ENCODE results near the gene KCNG1.
"Not testable (repeated sequence)": the region's sequence is repeated elsewhere in the genome, so short reads cannot be mapped to it uniquely, and the experiment has no call there.

KCNG1 gene, protein sequence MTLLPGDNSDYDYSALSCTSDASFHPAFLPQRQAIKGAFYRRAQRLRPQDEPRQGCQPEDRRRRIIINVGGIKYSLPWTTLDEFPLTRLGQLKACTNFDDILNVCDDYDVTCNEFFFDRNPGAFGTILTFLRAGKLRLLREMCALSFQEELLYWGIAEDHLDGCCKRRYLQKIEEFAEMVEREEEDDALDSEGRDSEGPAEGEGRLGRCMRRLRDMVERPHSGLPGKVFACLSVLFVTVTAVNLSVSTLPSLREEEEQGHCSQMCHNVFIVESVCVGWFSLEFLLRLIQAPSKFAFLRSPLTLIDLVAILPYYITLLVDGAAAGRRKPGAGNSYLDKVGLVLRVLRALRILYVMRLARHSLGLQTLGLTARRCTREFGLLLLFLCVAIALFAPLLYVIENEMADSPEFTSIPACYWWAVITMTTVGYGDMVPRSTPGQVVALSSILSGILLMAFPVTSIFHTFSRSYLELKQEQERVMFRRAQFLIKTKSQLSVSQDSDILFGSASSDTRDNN

GRCh38 chr20:51022803-51023616, at the start of gene KCNG1:
TSS of gene KCNG1 (minus strand) at chr20:51023107. CDS start at chr20:51010338, 12,769 bp downstream.
- peak; percentile 12 to 53 for DNase-seq

GRCh38 chr20:51070621-51071020, 47.7 kb upstream of the KCNG1 start:
- no peak for DNase-seq

DNA sequence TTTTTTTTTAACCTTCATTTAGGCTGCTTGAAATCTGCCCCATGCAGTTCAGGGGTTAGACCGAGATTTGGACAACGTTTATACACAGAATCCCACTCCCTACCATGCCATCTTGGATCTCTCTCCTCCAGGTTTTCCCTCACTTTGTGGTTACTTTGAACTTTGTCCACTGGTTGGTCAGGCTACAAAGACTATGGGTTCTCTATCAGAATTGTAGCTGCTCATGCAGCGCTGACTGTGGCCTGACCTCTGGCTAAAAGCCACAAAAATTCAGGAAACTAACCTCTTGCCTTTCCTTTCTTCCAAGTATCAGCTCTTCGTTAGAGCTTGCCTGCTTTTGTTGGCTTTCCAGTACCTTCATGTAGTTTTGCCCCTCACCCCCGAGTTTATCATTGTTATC, 44.9 kb upstream of the KCNG1 start:
- DNase-seq, result no peak

- no peak for DNase-seq
Observed at GRCh38 chr20:51065615-51066014, 42.7 kb upstream of the KCNG1 start.

DNA sequence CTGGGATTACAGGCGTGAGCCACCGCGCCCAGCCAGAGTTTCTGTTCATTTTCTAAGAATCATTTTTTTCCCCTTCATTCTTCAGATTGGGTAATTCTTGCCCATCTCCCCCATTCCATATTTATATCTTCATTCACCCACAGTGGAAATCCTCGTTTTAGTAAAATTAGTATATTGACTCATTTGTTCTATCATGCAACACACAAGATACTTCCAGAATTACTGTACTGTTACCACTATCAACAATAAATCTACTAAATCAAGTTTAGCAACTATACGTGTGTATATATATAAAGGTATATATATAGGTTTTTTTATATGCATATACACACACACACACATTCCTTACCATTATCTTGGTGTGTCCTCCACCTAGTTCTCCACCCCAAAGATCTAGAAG, 41.2 kb upstream of the KCNG1 start:
- no peak for DNase-seq

DNA sequence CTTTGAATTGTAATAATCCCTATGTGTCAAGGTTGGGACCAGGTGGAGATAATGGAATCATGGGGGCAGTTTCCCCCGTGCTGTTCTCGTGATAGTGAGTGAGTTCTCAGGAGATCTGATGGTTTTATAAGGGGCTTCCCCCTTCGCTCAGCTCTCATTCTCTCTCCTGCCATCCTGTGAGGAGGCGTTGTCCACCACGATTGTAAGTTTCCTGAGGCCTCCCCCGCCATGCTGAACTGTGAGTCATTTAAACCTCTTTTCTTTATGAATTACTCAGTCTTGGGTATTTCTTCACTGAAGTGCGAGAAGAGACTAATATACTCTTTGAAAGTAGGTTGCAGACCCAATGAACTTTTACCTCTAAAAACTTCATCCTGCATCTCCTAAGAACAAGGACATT, 39.2 kb upstream of the KCNG1 start:
- DNase-seq, result peak; percentile 9 to 15

DNA sequence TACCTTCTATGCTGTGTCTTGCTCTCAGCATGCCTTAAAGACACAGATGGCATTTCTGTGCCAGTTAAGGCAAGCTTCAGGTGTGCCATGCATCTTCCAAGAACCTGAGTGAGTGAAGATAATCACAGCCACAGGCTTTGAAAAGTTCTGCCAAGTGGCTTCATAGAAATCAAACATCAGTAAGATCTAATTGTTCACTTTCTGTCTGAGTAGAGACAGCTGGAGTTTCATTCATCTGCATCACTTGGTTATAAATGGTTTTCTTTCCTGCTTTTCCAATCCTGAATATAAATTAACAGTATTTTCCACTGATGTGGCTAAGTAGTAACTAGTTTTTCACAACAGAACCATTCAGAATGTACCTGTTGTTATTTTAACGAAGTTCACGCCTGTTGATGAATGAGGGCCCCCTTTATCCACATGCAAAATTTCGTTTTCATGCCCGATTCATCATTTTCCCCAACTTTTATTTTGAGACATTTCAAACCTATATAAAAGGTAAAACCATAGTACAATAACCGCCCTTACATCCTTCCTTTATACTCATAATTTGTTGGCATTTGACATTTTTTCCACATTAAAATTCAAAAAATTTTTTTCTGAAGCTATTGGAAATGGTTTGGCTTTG, 38.6 kb upstream of the KCNG1 start:
- no peak for DNase-seq

DNA sequence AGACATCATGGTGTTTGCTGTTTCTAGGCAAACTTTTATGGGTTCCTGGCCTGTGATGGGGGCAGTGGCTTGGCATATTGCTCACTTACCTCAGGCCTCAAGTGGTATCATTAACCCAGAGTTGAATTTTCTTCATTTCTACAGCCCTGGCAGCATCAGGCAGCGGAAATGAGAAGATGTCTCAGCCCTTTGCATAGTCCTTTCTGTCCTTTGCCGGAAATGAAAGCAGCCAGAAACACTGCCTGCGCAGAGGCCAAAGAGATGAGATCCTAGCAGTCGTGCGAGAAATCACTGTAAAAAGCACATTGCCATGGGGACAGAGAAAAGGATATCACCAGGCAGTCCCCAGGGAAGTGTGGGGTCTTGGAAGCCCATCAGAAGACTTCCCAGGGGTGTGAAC, 37.4 kb upstream of the KCNG1 start:
- no peak for DNase-seq

GRCh38 chr20:51059862-51060261, 37.0 kb upstream of the KCNG1 start:
- DNase-seq, result no peak

DNA sequence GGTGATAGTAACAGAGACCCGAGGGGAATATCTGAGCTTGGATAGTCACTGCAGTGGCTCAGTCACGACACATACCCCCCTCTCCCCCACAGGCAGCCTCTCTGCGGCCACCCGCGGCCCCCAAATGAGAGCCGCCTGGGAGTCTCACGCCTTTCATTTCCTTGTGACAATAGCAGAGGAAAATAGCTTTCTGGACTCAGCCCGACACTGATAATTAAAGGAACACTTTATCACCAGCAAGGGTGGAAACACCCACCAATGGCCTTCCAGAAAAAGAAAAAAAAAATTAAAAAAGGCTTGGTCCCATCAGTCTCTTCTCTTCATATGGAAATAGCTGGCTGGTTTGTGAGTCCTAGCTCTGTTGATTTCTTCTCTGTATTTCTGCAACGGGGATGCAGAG, 35.1 kb upstream of the KCNG1 start:
- DNase-seq, result no peak

DNA sequence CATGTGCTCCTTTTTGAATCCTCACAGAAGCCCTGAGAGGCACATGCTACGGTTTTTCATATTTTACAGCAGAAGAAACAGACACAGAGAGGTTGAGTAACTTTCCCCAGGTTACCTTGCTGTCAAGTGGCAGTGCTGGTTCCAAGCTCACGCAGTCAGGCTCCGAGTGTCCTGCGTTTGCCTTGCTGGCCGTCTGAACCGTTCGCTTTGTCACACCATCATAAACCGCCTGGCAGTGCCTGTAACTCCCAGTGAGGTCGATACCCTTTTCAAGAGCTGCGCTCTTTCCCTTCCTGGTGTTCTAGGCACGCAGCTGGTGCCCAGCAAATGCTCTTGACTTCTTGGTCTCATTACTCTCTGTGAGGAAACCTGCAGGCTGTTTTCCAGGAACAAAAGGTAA, 31.3 kb upstream of the KCNG1 start:
- no peak for DNase-seq

- DNase-seq, result no peak
Observed at GRCh38 chr20:51050531-51051075, 27.7 kb upstream of the KCNG1 start.

DNA sequence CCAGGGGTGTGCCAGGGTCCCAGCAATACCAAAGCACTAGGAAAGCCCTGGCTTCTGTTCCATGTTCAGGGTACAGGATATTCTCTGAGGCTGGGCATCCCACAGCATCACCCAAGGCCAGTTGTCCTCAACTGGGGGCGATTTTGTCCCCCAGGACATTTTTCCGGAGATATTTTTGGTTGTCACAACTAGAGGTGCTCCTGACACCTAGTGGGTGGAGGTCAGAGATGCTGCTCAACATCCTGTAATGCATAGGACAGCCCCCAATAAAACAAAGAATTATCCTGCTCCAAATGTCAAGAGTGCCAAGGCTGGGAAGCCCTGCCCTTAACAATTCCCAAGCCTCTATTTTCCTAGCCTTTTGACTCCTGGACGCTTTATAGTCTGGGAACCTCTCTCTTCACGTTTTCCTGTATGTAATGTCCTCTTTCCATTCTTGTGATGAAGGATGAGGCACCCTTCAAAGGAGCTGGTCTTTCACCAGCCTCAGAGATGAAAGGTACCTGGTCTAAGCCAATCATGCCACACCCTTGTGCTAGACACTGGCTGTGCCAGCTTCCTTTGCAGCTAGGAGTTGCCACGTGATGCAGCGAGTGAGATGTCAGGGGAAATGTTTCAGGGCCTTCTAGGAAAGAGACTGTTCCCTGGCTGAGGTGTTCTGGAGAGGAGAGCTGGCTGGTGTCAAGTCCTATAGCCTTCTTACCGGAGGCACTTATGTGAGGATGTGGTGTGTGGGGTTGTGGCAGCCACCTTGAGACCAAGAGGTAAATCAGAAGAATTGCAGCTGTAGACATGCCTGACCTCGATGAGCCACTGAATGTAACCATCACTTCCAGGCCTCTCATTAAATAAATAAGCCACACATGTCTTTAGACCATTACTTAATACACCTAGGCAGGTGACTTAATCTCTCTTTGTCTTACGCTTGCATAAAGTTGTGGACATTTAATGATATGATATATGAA, 23.4 kb upstream of the KCNG1 start:
- DNase-seq, result no peak

GRCh38 chr20:51045492-51045891, 22.6 kb upstream of the KCNG1 start:
- not testable (repeated sequence) for DNase-seq

GRCh38 chr20:51044796-51045195, 21.9 kb upstream of the KCNG1 start:
- no peak for DNase-seq

DNA sequence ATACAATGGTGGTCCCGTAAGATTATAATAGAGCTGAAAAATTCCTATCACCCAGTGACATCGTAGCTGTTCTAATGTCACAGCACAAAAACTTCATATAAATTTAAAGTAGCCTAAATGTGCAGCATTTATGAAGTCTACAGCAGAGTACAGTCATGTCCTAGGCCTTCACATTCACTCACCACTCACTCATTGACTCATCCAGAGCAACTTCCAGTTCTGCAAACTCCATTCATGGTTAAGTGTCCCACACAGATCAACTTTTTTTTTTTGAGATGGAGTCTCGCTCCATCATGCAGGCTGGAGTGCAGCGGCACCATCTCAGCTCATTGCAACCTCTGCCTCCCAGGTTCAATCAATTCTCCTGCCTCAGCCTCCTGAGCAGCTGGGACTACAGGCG, 20.9 kb upstream of the KCNG1 start:
- DNase-seq, result no peak

DNA sequence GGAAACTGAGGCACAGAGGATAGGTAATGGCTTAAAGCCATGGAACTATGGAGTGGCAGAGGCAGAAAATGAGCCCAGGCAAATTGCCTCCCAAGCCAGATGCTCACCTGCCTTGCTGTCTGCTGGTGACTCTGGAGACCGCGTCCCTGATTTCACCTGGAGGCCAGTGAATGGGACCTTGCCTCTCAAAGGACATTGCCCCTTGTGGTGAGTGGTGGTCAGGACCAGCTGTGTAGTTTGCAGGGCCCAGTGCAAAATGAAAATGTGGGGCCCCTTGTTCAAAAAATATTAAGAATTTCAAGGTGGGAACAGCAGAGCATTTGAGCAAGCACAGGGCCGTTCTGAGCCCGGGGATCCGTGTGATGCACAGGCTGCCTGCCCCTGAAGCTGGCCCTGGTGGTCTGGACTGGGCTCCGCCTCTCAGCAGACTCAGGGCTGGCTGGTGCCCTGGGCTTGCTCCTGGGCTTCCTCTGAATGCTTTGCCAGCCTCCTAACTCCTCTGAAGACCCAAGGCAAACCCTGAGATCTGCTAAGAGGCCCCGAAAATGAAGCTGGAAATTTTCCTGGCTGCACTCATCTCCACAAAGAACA, 19.8 kb upstream of the KCNG1 start:
- no peak for DNase-seq

GRCh38 chr20:51042064-51042463, 19.2 kb upstream of the KCNG1 start:
- no peak for DNase-seq

GRCh38 chr20:51037532-51038115, 14.7 kb upstream of the KCNG1 start:
- no peak for DNase-seq

GRCh38 chr20:51036827-51037531, 14.1 kb upstream of the KCNG1 start:
- DNase-seq, result no peak

Measured in stimulated activated CD4-positive, alpha-beta T cell treated with anti-CD3 and anti-CD28 coated beads, Interleukin-4, amount 100 ng/mL, for 4 hours (primary cell).